Left hindlimb (tissue), 1 donor: ENCODE results near the gene KLK2.

Experiments used
- DNase-seq: peaks from one replicate; pipeline ENCODE4 v3.0.0-alpha.2; 2018

KLK2 gene

GRCh38 chr19:50928831-50929230 is 55.6 kb downstream of the KLK2 start:
- DNase-seq = no peak
